IPS DF 4.7 (cell line): ENCODE data around the gene UCP2.
"Not testable (repeated sequence)": the region's sequence is repeated elsewhere in the genome, so short reads cannot be mapped to it uniquely, and the experiment has no call there.

Source experiments
- DNase-seq: peaks from one replicate; pipeline ENCODE4 v3.0.0-alpha.2; 2013; ENCODE audit warnings: low spot score; ENCODE audit errors: extremely low read depth

Gene UCP2

GRCh38 chr11:73996161-73996747 lies 13.6 kb upstream of the UCP2 start:
- DNase-seq = no peak

GRCh38 chr11:73995731-73996130 lies 13.1 kb upstream of the UCP2 start:
- no peak for DNase-seq

- no peak for DNase-seq
Measured at GRCh38 chr11:73995247-73995646, 12.6 kb upstream of the UCP2 start.

- no peak for DNase-seq
Measured at GRCh38 chr11:73991471-73992006, 8.9 kb upstream of the UCP2 start.

- DNase-seq = no peak
Measured at GRCh38 chr11:73990730-73991129, 8.1 kb upstream of the UCP2 start.

- no peak for DNase-seq
Measured at GRCh38 chr11:73989156-73989555, 6.5 kb upstream of the UCP2 start.

- no peak for DNase-seq
Measured at GRCh38 chr11:73988227-73988626, 5.6 kb upstream of the UCP2 start.

- not testable (repeated sequence) for DNase-seq
Measured at GRCh38 chr11:73985661-73986060, 3.0 kb upstream of the UCP2 start.

- DNase-seq = no peak
Measured at GRCh38 chr11:73983741-73984538, 1.3 kb upstream of the UCP2 start.

- peak; percentile 66 for DNase-seq
Measured at GRCh38 chr11:73982990-73983740, 522 bp upstream of the UCP2 start.

GRCh38 chr11:73981051-73981805 lies 1.4 kb downstream of the UCP2 start:
- no peak for DNase-seq

- DNase-seq = no peak
Measured at GRCh38 chr11:73980001-73980961, 2.4 kb downstream of the UCP2 start.

GRCh38 chr11:73978576-73979086 lies 4.0 kb downstream of the UCP2 start:
- DNase-seq = no peak

- no peak for DNase-seq
Measured at GRCh38 chr11:73977856-73978519, 4.7 kb downstream of the UCP2 start.

- DNase-seq = no peak
Measured at GRCh38 chr11:73976451-73977151, 6.0 kb downstream of the UCP2 start.

GRCh38 chr11:73975479-73975757 lies 7.2 kb downstream of the UCP2 start:
- DNase-seq = no peak

GRCh38 chr11:73974604-73975478 lies 7.8 kb downstream of the UCP2 start:
- no peak for DNase-seq
